GM19023 (cell line): Measurements from ENCODE around the gene VTA1.
"Not testable (repeated sequence)": the region's sequence is repeated elsewhere in the genome, so short reads cannot be mapped to it uniquely, and the experiment has no call there.

ENCODE experiments used
- ATAC-seq: cut with Tn5 transposase; IDR thresholded peaks from one replicate; pipeline ENCODE4 v1.9.1; 2021; ENCODE audit warnings: mild to moderate bottlenecking, moderate library complexity; ENCODE audit not compliant: unreplicated experiment

VTA1 gene

GRCh38 chr6:142146828-142147662 lies at the start of gene VTA1, which contains the start of gene NMBR:
TSS of gene VTA1 (plus strand) at chr6:142147263. CDS start at chr6:142147288, 25 bp downstream.
TSS of gene NMBR (minus strand) at chr6:142147122. CDS start at chr6:142088658, 58,464 bp downstream.
- peak; percentile 100 for ATAC-seq

GRCh38 chr6:142104820-142105219 lies 42.2 kb upstream of the VTA1 start:
- ATAC-seq, result not testable (repeated sequence)

- not testable (repeated sequence) for ATAC-seq
These were observed 36.2 kb upstream of the VTA1 start for GRCh38 chr6:142110820-142111219.

- no peak for ATAC-seq
These were observed 34.5 kb upstream of the VTA1 start for GRCh38 chr6:142112451-142113061.

GRCh38 chr6:142117366-142117765 lies 29.7 kb upstream of the VTA1 start:
- no peak for ATAC-seq

- no peak for ATAC-seq
These were observed 28.7 kb upstream of the VTA1 start for GRCh38 chr6:142118328-142118727.

- no peak for ATAC-seq
These were observed 28.1 kb upstream of the VTA1 start for GRCh38 chr6:142118925-142119324.

- ATAC-seq, result no peak
These were observed 25.7 kb upstream of the VTA1 start for GRCh38 chr6:142121342-142121741.

- no peak for ATAC-seq
These were observed 16.2 kb upstream of the VTA1 start for GRCh38 chr6:142130814-142131213.

GRCh38 chr6:142132625-142133024 lies 14.4 kb upstream of the VTA1 start, which contains the start of gene GJE1:
TSS of gene GJE1 (plus strand) at chr6:142132925. CDS start at chr6:142133159, 234 bp downstream.
- ATAC-seq, result no peak

- ATAC-seq, result no peak
These were observed 8.2 kb upstream of the VTA1 start for GRCh38 chr6:142138876-142139275.

GRCh38 chr6:142141531-142141930 lies 5.5 kb upstream of the VTA1 start:
- not testable (repeated sequence) for ATAC-seq

- no peak for ATAC-seq
These were observed 5.7 kb downstream of the VTA1 start for GRCh38 chr6:142152746-142153145.

GRCh38 chr6:142153196-142153595 lies 6.1 kb downstream of the VTA1 start:
- ATAC-seq, result no peak

GRCh38 chr6:142154336-142154735 lies 7.3 kb downstream of the VTA1 start:
- ATAC-seq, result no peak

GRCh38 chr6:142155091-142155490 lies 8.0 kb downstream of the VTA1 start:
- ATAC-seq, result no peak

- no peak for ATAC-seq
These were observed 9.1 kb downstream of the VTA1 start for GRCh38 chr6:142155895-142156757.

GRCh38 chr6:142156758-142157068 lies 9.7 kb downstream of the VTA1 start:
- ATAC-seq, result not testable (repeated sequence)

GRCh38 chr6:142162780-142163179 lies 15.7 kb downstream of the VTA1 start:
- ATAC-seq, result no peak

GRCh38 chr6:142165227-142165626 lies 18.2 kb downstream of the VTA1 start:
- ATAC-seq, result no peak

- no peak for ATAC-seq
These were observed 20.0 kb downstream of the VTA1 start for GRCh38 chr6:142167071-142167470.
